ENCODE results near the gene MAPK4.
"Not testable (repeated sequence)": the region's sequence is repeated elsewhere in the genome, so short reads cannot be mapped to it uniquely, and the experiment has no call there.

MAPK4 gene

DNA sequence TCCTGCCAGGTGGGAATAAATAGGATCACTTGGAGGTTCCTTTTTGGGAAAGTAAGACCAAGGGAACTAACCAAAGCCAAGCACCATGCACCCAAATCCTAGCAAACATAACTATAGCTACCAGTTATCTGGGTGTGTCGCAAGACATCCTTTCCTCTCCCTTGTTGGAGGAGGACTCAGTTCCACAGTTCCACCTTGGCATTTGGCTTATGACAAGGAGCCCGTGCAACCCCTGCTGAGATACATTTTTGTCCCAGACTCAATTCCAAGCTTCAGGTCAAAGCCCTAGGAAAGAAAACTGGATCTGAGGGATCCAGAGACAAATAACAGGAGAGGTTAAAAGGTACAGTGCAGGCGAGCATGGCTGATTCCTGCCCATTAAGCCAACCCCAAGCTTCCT lies 219.1 kb downstream of the MAPK4 start:
- DNase-seq: not testable (repeated sequence)

Measured in bone marrow (tissue), 2 donors.